Activated T-cell treated with anti-CD3 and anti-CD28 coated beads, Interleukin-2, amount 50 U/mL, for 4 hours (primary cell): ENCODE measurements around the gene EHBP1. TPM values are rescaled to one million over a fixed set of nuclear protein-coding genes. Genes with fewer than 3 reads are reported as not detected.
"Not testable (repeated sequence)": the region's sequence is repeated elsewhere in the genome, so short reads cannot be mapped to it uniquely, and the experiment has no call there.

Source experiments
- ATAC-seq, 2 donors: fragments of 200-7000 bp; cut with Tn5 transposase; one replicate each; pipeline ENCODE4 v1.10.0; 2021
- DNase-seq: peaks from one replicate; pipeline ENCODE4 v3.0.0-alpha.2; 2020
- H3K27me3 Mint-ChIP-seq: one replicate; pipeline ENCODE4 v1.8.0; 2021; ENCODE audit warnings: low read depth, mixed read lengths
- H3K36me3 Mint-ChIP-seq: one replicate; pipeline ENCODE4 v1.8.0; 2022; ENCODE audit warnings: mixed read lengths; ENCODE audit not compliant: insufficient read depth
- H3K4me1 Mint-ChIP-seq: one replicate; pipeline ENCODE4 v1.8.0; 2021; ENCODE audit warnings: low read depth, mixed read lengths
- H3K4me3 Mint-ChIP-seq: one replicate; pipeline ENCODE4 v1.8.0; 2021; ENCODE audit warnings: mild to moderate bottlenecking, moderate library complexity, mixed read lengths
- H3K9me3 Mint-ChIP-seq: one replicate; pipeline ENCODE4 v1.8.0; 2021; ENCODE audit warnings: mixed read lengths
- total RNA-seq, 3 donors: library from RNA; stranded (reverse); gene quantifications; one replicate each; pipeline ENCODE4 v1.2.1, GENCODE V29; 2021

The EHBP1 gene
- total RNA-seq, 3 donors from 2014 or later, result 19.8 to 21.4 (median 20.2) TPM

DNA sequence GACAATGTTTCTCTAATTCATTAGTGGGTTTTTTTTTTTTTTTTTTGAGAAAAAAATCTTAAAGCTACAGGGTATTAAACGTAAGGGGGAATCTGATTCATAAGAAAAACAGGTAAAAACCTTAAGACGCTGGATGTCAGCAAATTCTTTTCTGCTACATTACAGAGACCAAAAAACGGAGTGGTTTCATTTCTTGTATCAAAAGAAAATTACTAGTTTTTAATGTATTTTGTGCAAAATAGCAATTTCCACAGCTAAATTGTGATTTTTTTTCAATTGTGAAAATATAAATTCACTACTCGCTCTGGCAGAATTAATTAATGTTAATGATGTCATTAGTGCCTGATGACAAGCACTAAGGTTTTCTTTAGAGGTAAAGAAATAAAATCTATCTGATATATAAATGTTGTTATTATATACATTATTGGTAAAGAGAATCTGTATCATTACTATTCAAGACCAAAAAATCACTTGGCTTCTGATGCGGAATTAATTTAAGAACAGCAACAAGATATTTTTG is 355.0 kb downstream of the EHBP1 start:
- peaks cover 32% of the 10 kb centered on the region for H3K4me1 Mint-ChIP-seq
- DNase-seq (no peak), ATAC-seq (no peak)
- no peak overlapping the region for H3K4me3 Mint-ChIP-seq
- H3K9me3 Mint-ChIP-seq, result peaks cover 5% of the 10 kb centered on the region
- H3K36me3 Mint-ChIP-seq, result no peaks in the 10 kb centered on the region
- peaks cover 63% of the 10 kb centered on the region for H3K27me3 Mint-ChIP-seq

DNA sequence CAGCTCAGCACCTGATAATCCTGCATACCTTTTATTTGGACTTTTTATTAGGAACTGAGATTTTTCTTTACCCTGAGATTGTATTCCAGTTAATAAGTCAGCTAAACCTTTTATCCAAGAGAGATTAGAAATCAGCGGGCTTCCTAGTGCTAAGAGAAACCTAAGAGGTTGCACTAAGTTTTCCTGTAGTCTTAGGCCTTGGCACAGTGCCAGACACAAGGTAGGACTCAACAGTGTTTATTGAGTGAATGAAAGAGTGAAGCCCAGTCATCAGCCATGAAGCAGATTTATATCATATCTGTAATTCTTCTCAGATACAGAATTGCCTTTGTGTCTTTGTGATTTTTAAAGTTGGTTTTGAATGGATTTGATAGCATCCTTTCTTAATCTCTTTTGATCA is 358.7 kb downstream of the EHBP1 start:
- H3K9me3 Mint-ChIP-seq, result peaks cover 5% of the 10 kb centered on the region
- no peak overlapping the region for H3K4me3 Mint-ChIP-seq
- DNase-seq (no peak), ATAC-seq (no peak)
- no peaks in the 10 kb centered on the region for H3K36me3 Mint-ChIP-seq
- peaks cover 3% of the 10 kb centered on the region for H3K4me1 Mint-ChIP-seq
- peaks cover 48% of the 10 kb centered on the region for H3K27me3 Mint-ChIP-seq

DNA sequence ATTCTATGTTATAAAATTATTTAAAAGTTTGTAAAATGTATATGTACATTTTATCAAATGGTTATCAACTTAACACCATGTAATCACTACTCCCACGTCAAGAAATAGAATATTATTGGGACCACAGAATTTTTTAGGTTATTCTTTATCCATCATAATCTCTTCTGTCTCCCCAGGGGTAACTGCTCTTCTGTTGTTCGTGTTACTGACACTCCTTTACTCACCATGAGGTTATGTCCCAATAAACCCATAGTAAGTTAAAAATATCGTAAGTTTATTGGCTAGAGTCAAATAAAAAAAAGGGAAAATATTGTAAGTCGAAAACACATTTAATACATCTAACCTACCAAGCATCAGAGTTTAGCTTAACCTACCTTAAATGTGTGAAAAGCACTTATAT is 359.1 kb downstream of the EHBP1 start:
- ATAC-seq (no peak), DNase-seq (no peak)
- H3K4me1 Mint-ChIP-seq, result peaks cover 3% of the 10 kb centered on the region
- H3K27me3 Mint-ChIP-seq, result peaks cover 46% of the 10 kb centered on the region
- H3K9me3 Mint-ChIP-seq, result peaks cover 5% of the 10 kb centered on the region
- no peaks in the 10 kb centered on the region for H3K36me3 Mint-ChIP-seq
- H3K4me3 Mint-ChIP-seq, result no peak overlapping the region

DNA sequence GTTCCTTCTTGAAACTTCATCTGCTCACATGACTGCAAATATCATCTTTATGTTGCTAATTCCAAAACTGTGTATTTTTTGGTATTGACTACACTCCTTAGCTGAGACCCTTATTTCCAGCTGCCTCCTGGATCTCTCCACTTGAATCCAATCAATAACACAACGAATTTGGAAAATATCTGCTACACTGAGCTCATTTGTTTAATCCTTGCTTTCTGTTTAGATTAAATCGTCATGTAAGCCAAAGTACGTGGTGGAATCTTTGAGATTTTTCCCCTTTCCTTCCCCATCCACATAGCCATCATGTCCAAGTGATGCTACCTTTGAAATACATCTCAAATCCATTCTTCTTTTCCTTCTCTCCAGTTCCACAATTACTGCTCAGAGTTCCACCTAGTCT is 360.8 kb downstream of the EHBP1 start:
- Mint-ChIP-seq H3K9me3 (no peaks in the 10 kb centered on the region), H3K4me3 (no peak overlapping the region), H3K36me3 (no peaks in the 10 kb centered on the region), H3K4me1 (no peaks in the 10 kb centered on the region), H3K27me3 (peaks cover 37% of the 10 kb centered on the region)
- DNase-seq, result no peak
- no peak for ATAC-seq

DNA sequence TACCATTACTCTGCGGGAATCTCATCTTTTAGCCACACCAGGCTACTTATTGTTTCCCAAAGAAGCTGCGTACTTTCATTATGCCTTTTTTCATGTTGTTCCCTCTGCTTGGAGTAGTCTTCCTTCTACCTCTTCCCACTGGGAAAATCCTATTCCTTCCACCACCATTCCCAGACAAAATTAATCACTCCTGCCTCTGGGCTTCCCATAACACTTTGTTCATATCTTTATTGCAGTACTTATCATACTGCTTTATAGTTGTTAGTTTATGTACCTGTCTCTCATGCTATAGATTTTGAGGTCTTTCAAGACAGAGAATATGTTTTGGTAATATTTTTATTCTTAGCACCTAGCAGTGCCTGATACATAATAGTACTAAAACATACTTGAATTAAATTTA is 361.3 kb downstream of the EHBP1 start:
- ATAC-seq (no peak), DNase-seq (no peak)
- no peaks in the 10 kb centered on the region for H3K4me1 Mint-ChIP-seq
- H3K4me3 Mint-ChIP-seq, result no peak overlapping the region
- H3K27me3 Mint-ChIP-seq, result peaks cover 34% of the 10 kb centered on the region
- H3K36me3 Mint-ChIP-seq, result no peaks in the 10 kb centered on the region
- H3K9me3 Mint-ChIP-seq, result no peaks in the 10 kb centered on the region

DNA sequence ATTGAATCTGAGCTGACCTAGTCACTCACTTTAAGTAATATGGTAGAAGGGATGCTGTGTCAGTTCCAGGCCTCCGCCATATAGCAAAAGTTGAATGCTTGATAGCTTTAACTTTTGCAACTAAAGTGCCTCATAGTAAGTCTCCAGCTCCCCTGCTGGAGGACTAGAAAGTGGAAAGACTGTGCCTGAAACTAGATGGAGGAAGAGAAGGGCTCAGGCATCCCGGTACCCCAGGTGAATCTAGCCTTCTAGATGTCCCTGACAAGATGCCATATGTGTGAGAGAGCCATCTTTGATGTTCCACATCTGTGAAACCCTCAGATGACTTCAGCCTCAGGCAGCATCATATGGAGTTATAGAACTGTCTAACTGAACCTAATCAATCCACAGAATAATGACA is 366.2 kb downstream of the EHBP1 start:
- Mint-ChIP-seq H3K9me3 (no peaks in the 10 kb centered on the region), H3K27me3 (peaks cover 8% of the 10 kb centered on the region), H3K36me3 (no peaks in the 10 kb centered on the region), H3K4me1 (no peaks in the 10 kb centered on the region), H3K4me3 (no peak overlapping the region)
- ATAC-seq (no peak), DNase-seq (no peak)

DNA sequence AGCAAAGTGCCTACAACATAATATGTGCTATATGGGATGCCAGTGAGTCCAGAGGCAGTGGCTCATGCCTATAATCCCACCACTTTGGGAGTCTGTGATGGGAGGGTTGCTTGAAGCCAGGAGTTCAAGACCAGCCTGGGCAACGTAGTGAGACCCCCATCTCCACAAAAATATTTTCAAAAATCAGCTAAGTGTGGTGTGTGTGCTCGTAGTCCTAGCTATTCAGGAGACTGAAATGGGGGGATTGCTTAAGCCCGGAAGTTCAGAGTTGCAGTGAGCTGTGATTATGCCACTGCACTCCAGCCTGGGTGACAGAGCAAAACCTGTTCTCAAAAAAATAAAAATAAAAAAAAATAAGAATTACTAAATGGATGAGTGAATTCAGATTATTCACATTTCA is 368.5 kb downstream of the EHBP1 start:
- Mint-ChIP-seq H3K27me3 (peaks cover 10% of the 10 kb centered on the region), H3K36me3 (no peaks in the 10 kb centered on the region), H3K4me1 (no peaks in the 10 kb centered on the region), H3K4me3 (no peak overlapping the region), H3K9me3 (no peaks in the 10 kb centered on the region)
- no peak for ATAC-seq
- DNase-seq, result no peak

DNA sequence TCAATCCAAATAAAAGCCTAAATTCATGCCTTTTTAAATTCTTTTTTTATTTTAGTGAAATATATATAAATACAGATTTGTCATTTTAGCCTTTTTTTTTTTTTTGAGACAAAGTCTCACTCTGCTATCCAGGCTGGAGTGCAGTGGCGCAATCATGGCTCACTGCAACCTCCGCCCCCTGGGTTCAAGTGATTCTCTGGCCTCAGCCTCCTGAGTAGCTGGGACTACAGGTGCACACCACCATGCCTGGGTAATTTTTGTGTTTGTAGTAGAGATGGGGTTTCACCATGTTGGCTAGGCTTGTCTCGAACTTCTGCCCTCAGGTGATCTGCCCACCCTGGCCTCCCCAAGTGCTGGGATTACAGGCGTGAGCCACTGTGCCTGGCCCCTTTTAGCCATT is 368.9 kb downstream of the EHBP1 start:
- ATAC-seq, H3K4me3 Mint-ChIP-seq, H3K9me3 Mint-ChIP-seq, H3K36me3 Mint-ChIP-seq, H3K4me1 Mint-ChIP-seq, DNase-seq: not testable (repeated sequence)
- H3K27me3 Mint-ChIP-seq, result peaks cover 10% of the 10 kb centered on the region

DNA sequence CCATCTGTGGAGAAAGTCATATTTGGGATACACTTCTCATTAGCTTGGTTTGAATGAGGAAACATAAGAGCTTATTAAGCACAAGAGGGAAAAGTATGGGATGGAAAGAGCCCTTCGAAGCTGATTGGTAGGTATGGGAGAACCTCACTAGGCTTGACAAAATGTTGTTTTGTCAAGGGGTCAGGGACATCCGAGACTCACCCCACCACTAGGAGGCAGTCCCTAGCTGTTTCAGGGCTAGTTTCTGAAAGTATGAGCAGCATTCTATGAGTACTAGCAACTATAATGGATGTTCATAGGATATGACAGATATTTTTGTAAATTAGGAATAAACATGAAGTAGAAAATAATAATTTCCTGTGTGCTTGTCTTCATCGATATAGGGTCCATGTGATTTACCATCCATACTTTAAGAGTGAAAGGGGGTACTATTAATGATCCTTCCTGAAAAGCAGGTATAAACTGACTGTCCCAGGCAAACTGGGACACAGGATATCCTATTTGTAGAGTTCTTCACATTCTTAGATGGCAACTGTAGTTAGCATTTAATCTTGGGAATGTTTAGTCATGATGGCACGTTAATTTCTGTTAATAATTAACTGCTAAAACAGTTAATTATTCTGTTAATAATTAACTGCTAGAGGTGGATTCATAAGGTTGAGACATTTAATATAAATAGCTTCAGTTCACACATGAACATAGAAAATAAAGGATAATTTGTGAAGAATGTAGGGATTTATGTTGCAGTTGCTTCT is 373.5 kb downstream of the EHBP1 start:
- H3K4me1 Mint-ChIP-seq, result no peaks in the 10 kb centered on the region
- no peaks in the 10 kb centered on the region for H3K9me3 Mint-ChIP-seq
- H3K4me3 Mint-ChIP-seq, result no peak overlapping the region
- no peak for ATAC-seq
- DNase-seq, result no peak
- no peaks in the 10 kb centered on the region for H3K36me3 Mint-ChIP-seq
- H3K27me3 Mint-ChIP-seq, result peaks cover 16% of the 10 kb centered on the region

DNA sequence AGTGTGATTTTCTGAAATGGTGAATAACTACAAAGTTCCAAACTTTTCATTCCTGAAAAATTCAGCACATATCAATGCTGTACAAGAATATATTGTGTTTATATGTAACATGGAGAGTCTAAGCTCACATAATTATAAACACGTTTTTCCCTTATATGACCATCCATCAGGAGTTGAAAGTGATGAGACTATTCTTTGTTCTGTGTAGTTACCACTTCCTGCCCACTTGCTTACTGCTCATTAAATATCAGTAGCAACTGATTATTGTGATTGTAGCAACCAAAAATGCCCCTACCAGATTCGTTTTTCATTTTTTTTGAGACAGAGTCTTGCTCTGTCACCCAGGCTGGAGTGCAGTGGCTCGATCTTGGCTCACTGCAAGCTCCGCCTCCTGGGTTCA is 375.9 kb downstream of the EHBP1 start:
- peaks cover 3% of the 10 kb centered on the region for H3K9me3 Mint-ChIP-seq
- H3K27me3 Mint-ChIP-seq, result peaks cover 19% of the 10 kb centered on the region
- H3K36me3 Mint-ChIP-seq, result no peaks in the 10 kb centered on the region
- DNase-seq, result no peak
- no peak for ATAC-seq
- no peak overlapping the region for H3K4me3 Mint-ChIP-seq
- no peaks in the 10 kb centered on the region for H3K4me1 Mint-ChIP-seq

DNA sequence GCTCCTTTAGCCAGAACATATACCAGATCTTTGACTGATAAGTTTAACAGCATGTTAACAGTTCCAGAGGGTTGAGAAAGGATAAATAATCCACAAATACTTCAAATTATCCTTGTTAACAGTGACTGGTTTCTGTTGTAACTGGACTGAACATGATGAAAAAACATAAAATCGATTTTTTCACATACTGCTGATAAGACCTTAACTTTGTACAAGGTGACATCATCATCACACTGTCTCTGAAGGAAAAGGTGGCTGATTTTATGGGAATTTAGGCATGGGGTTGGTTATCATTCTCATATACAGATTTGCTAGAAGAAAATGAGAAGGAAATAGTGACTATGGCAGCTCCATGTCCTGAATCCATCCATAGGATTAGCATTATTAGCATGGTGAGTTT is 381.2 kb downstream of the EHBP1 start:
- ATAC-seq (no peak), DNase-seq (no peak)
- no peaks in the 10 kb centered on the region for H3K36me3 Mint-ChIP-seq
- H3K27me3 Mint-ChIP-seq, result peaks cover 3% of the 10 kb centered on the region
- peaks cover 3% of the 10 kb centered on the region for H3K9me3 Mint-ChIP-seq
- no peak overlapping the region for H3K4me3 Mint-ChIP-seq
- H3K4me1 Mint-ChIP-seq, result no peaks in the 10 kb centered on the region

DNA sequence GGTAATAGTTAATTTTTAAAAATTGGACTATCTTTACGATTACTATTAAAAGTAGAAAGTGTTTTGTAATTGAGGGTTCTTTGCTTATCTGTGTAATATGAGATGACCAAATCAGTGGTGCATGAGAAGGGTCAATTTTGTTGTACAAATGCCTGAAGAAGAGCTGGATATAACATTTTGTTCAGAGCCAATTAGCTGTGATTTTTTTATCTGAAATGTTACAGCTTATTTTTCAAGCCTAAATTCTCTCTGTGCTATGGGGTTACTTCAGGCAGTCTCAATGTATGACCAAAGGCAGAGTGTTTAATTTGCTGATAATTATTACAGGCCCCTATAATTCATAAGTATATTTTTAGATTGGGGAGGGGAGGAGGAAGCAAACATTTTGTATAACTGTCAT is 386.9 kb downstream of the EHBP1 start:
- Mint-ChIP-seq H3K4me1 (no peaks in the 10 kb centered on the region), H3K4me3 (no peak overlapping the region), H3K27me3 (peaks cover 6% of the 10 kb centered on the region), H3K36me3 (no peaks in the 10 kb centered on the region), H3K9me3 (no peaks in the 10 kb centered on the region)
- DNase-seq, result no peak
- no peak for ATAC-seq

DNA sequence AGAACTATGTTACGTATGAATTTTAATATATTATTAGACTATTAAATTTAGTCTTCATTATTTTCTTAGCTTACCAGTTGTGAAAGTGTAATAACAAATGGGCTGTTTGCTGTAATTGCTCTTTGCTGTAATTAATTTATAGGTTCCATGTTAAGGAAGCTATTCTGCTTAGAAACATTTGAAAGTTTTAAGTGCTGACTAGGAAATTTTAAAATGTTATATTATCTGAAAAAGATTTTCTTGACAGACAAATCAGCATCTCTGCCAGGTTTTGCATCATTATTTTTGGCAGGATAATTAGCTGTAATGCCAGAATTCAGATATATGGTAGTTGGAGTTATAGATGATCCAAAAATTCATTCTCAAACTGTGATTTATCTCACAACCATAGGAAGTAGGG is 387.3 kb downstream of the EHBP1 start:
- Mint-ChIP-seq H3K9me3 (no peaks in the 10 kb centered on the region), H3K36me3 (no peaks in the 10 kb centered on the region), H3K27me3 (peaks cover 6% of the 10 kb centered on the region), H3K4me1 (no peaks in the 10 kb centered on the region), H3K4me3 (no peak overlapping the region)
- no peak for DNase-seq
- no peak for ATAC-seq

DNA sequence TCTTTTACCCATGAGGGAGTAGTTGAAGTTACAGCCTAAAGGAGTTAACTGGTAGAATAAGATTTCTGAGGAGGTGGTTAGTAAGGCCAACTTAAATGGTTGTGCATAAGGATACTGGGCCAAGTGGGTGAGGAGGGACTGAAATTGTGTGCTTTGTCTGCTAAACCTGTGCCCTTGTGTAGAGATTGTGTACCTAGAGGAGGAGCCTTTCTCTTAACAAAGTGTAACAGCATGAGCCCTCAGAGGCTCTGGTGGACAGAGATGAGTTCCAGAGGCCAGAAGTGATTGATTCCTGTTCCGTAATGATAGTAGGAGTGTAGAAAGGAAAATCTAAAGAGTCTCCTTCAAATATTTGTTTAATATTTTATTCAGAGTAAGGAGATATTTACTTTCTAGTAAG is 388.0 kb downstream of the EHBP1 start:
- H3K27me3 Mint-ChIP-seq, result peaks cover 6% of the 10 kb centered on the region
- ATAC-seq (no peak), DNase-seq (no peak)
- no peaks in the 10 kb centered on the region for H3K9me3 Mint-ChIP-seq
- H3K36me3 Mint-ChIP-seq, result no peaks in the 10 kb centered on the region
- H3K4me3 Mint-ChIP-seq, result no peak overlapping the region
- H3K4me1 Mint-ChIP-seq, result no peaks in the 10 kb centered on the region
